HepG2 (cell line): ENCODE measurements around the gene METRN. TPM values are rescaled to one million over a fixed set of nuclear protein-coding genes. Genes with fewer than 3 reads are reported as not detected.

Source experiments
- ATAC-seq: fragments of 200-7000 bp; cut with Tn5 transposase; 3 replicates; pipeline ENCODE4 v1.9.1; 2020; ENCODE audit warnings: mild to moderate bottlenecking, moderate library complexity
- Bru-seq: library from RNA; stranded (reverse); fragments of 400-500 nt; gene quantifications from one replicate; lab custom pipeline; 2021; lab: Mats Ljungman, UMichigan
- BruChase-seq, 2 experiments: library from RNA; stranded (reverse); fragments of 400-500 nt; gene quantifications; one replicate each; lab custom pipeline; 2021; lab: Mats Ljungman, UMichigan
- BruUV-seq: library from RNA; stranded (reverse); fragments of 400-500 nt; replicated peaks from 2 replicates; lab custom pipeline; 2021; lab: Mats Ljungman, UMichigan
- CTCF ChIA-PET: fragments of 300-600 bp; formaldehyde crosslinking; extraction: SDS; loops from one replicate; lab custom pipeline; 2021; ENCODE audit warnings: low total read pairs, inconsistent platforms, low intra/inter-chr PET ratio; lab: Yijun Ruan, JAX
- POLR2A ChIA-PET: fragments of 350-600 bp; sonication (Branson Sonifier 250); formaldehyde crosslinking; loops from one replicate; lab custom pipeline; 2020; ENCODE audit warnings: antibody characterized with exemption, inconsistent platforms; lab: Yijun Ruan, JAX
- DNase-seq: peaks from one replicate; pipeline ENCODE4 v3.0.0-alpha.2; 2015; ENCODE audit warnings: low spot score
- FAIRE-seq: peaks from 3 replicates; lab custom pipeline; 2011; peaks lifted over from hg19 to GRCh38; lab: Jason Lieb, UNC
- H2AFZ ChIP-seq: one replicate; pipeline ENCODE4 v1.6.1; 2011; ENCODE audit warnings: low read length, inconsistent platforms
- H3K27ac ChIP-seq: fragments of 300-600 bp; 3 replicates; pipeline ENCODE4 v1.8.0; 2011; ENCODE audit warnings: mixed run types, mild to moderate bottlenecking, mixed read lengths, low read length, inconsistent platforms; ENCODE audit not compliant: insufficient read depth; ENCODE audit errors: extremely low read length
- H3K27me3 ChIP-seq, 2 experiments: fragments of 200-600 bp in 1 of 2; 2 replicates in 1 of 2; 3 replicates in 1 of 2; pipeline versions ENCODE4 v1.6.0 to v1.8.0; 2011; ENCODE audit warnings: low read length in 2 of 2, mild to moderate bottlenecking in 2 of 2, moderate library complexity in 2 of 2, inconsistent platforms in 1 of 2; ENCODE audit not compliant: insufficient read depth in 2 of 2, control insufficient read depth in 1 of 2
- H3K36me3 ChIP-seq, 2 experiments: fragments of 200-600 bp in 1 of 2; replicated peaks in 1 of 2; 2 replicates in 1 of 2; 3 replicates in 1 of 2; pipeline versions ENCODE4 v1.5.1 to v1.8.0; 2011; ENCODE audit warnings: low read length in 2 of 2, inconsistent platforms in 1 of 2; ENCODE audit not compliant: insufficient read depth in 2 of 2, control insufficient read depth in 1 of 2
- H3K4me1 ChIP-seq: 2 replicates; pipeline ENCODE4 v1.5.1; 2012; ENCODE audit warnings: low read length, inconsistent platforms; ENCODE audit not compliant: insufficient read depth
- H3K4me2 ChIP-seq: 2 replicates; pipeline ENCODE4 v1.6.0; 2011; ENCODE audit warnings: low read depth, low read length, inconsistent platforms
- H3K4me3 ChIP-seq, 3 experiments: fragments of 200-600 bp in 1 of 3; sonication (generic), shearing (Covaris generic) in 1 of 3; replicated peaks in 1 of 3; 2 replicates each; pipeline ENCODE4 v1.5.1; 2011 to 2016; ENCODE audit warnings: low read length in 3 of 3, inconsistent platforms in 2 of 3, low read depth in 2 of 3, mild to moderate bottlenecking in 2 of 3, control low read depth in 1 of 3, mixed read lengths in 1 of 3; ENCODE audit not compliant: insufficient read depth in 1 of 3
- H3K79me2 ChIP-seq: one replicate; pipeline ENCODE4 v1.6.1; 2011; ENCODE audit warnings: low read length, inconsistent platforms; ENCODE audit not compliant: insufficient read depth
- H3K9ac ChIP-seq: 2 replicates; pipeline ENCODE4 v1.6.0; 2011; ENCODE audit warnings: mild to moderate bottlenecking, low read depth, low read length, inconsistent platforms; ENCODE audit not compliant: insufficient read depth
- H3K9me3 ChIP-seq: 2 replicates; pipeline ENCODE4 v1.5.1; 2012; ENCODE audit warnings: mild to moderate bottlenecking, low read length
- H4K20me1 ChIP-seq: 2 replicates; pipeline ENCODE4 v1.6.0; 2011; ENCODE audit warnings: inconsistent platforms, mild to moderate bottlenecking, low read length, moderate library complexity; ENCODE audit not compliant: insufficient read depth
- CBX1 ChIP-seq: IDR thresholded peaks from one replicate; pipeline ENCODE4 v1.6.1; 2016; ENCODE audit warnings: antibody characterized with exemption, low read depth
- FOSL1 ChIP-seq: sonication (generic); formaldehyde crosslinking; IDR thresholded peaks from 2 replicates; pipeline ENCODE4 v1.9.0; 2021; ENCODE audit warnings: missing genetic modification reagents, borderline replicate concordance
- HNRNPH1 ChIP-seq: fragments of 200-400 bp; formaldehyde crosslinking; optimal IDR thresholded peaks from 2 replicates; pipeline ENCODE3; 2017; ENCODE audit warnings: mild to moderate bottlenecking, low read depth, low read length
- SP2 ChIP-seq: sonication (generic); formaldehyde crosslinking; IDR thresholded peaks from 2 replicates; pipeline ENCODE4 v1.5.1; 2020; ENCODE audit warnings: mild to moderate bottlenecking, missing genetic modification reagents
- TOE1 ChIP-seq: sonication (generic); formaldehyde crosslinking; IDR thresholded peaks from 2 replicates; pipeline ENCODE4 v1.4.0; 2020; ENCODE audit warnings: mild to moderate bottlenecking, missing genetic modification reagents
- ZNF564 ChIP-seq: sonication (generic); formaldehyde crosslinking; IDR thresholded peaks from 2 replicates; pipeline ENCODE4 v1.8.1; 2023; ENCODE audit warnings: mild to moderate bottlenecking, missing genetic modification reagents
- WGBS: methylation state at CpG from one replicate; pipeline ENCODE4 v1.1.6; 2017; ENCODE audit warnings: low lambda C conversion rate; 5-methylcytosine and 5-hydroxymethylcytosine counted together
- in situ Hi-C: cut with HindIII; loops from 2 replicates; pipeline ENCODE4 v1.10.0; 2017; ENCODE audit warnings: low pct_unique_long_range_greater_than_20kb; ENCODE audit not compliant: extremely low pct_ligation_motif_present
- intact Hi-C: fragments of 100-400 bp; cut with micrococcal nuclease; formaldehyde crosslinking; loops from one replicate; pipeline ENCODE4 v1.10.0; 2022; ENCODE audit not compliant: unreplicated experiment
- long read RNA-seq, 2 experiments: library from RNA in 1 of 2; library from polyadenylated mRNA in 1 of 2; stranded (forward) in 1 of 2; unstranded in 1 of 2; transcript quantifications; one replicate each; pipeline ENCODE4 v2.0.0, GENCODE V29; 2019 to 2022
- polyA minus RNA-seq, 3 experiments: library from RNA; depleted of rRNA, polyadenylated mRNA; stranded (reverse); fragments of >200 nt; gene quantifications; 2 replicates each; pipeline ENCODE4 v1.2.3, GENCODE V29; 2011; ENCODE audit warnings: low replicate concordance in 1 of 3
- polyA plus RNA-seq, 8 experiments: library from polyadenylated mRNA; depleted of rRNA in 3 of 8; stranded (reverse) in 7 of 8; unstranded in 1 of 8; fragments of >200 nt; fragmentation: Illumina TruSeq in 4 of 8; extraction: Trizol in 4 of 8; gene quantifications; 2 replicates each; pipeline versions ENCODE4 v1.2.1 to v1.2.3, GENCODE V29; 2011 to 2016; ENCODE audit warnings: low read depth in 4 of 8, missing spikeins in 1 of 8, mixed read lengths in 1 of 8; ENCODE audit not compliant: insufficient read depth in 1 of 8
- total RNA-seq, 5 experiments: library from RNA; depleted of rRNA; stranded (reverse); fragments of >200 nt; fragmentation: Illumina TruSeq; extraction: Trizol; gene quantifications; 2 replicates each; pipeline ENCODE4 v1.2.3, GENCODE V29; 2016; ENCODE audit warnings: low read depth in 1 of 5
- TF ChIP-seq, protein P1 (sequence below): IDR thresholded peaks from 2 replicates; pipeline ENCODE4 v1.4.0; 2020; ENCODE audit warnings: mild to moderate bottlenecking, missing genetic modification reagents
- TF ChIP-seq, protein P2 (sequence below): sonication (generic); formaldehyde crosslinking; IDR thresholded peaks from 2 replicates; pipeline ENCODE4 v1.8.1; 2023; ENCODE audit warnings: mild to moderate bottlenecking, moderate library complexity, missing genetic modification reagents
- TF ChIP-seq, protein P3 (sequence below): sonication (generic); formaldehyde crosslinking; IDR thresholded peaks from 2 replicates; pipeline ENCODE4 v1.5.1; 2020; ENCODE audit warnings: mild to moderate bottlenecking, missing genetic modification reagents, borderline replicate concordance

The METRN gene
- total RNA-seq (2016; rRNA removed; fragmentation: Illumina TruSeq; extraction: Trizol) (27.3 and 46.1 TPM in 2 replicates), polyA plus RNA-seq (2011; rRNA removed) (25.5 and 34.0 TPM in 2 replicates), polyA minus RNA-seq (2011; rRNA and poly(A)+ RNA removed; ENCODE audit: low replicate concordance) (4.1 and 35.6 TPM in 2 replicates), Bru-seq, nascent RNA (percentile 44 among the genes with signal in this experiment), BruChase-seq, experiment 1, labeled RNA remaining after a 6-hour chase (percentile 54 among the genes with signal in this experiment), BruChase-seq, experiment 2, labeled RNA remaining after a 2-hour chase (percentile 46 among the genes with signal in this experiment)
- 309 and 313 TPM in 2 replicates for total RNA-seq (2016; cell fraction: cytosol; rRNA removed; fragmentation: Illumina TruSeq; extraction: Trizol; ENCODE audit: low read depth)
- 32.7 and 50.4 TPM in 2 replicates for total RNA-seq (2016; cell fraction: insoluble cytoplasmic fraction; rRNA removed; fragmentation: Illumina TruSeq; extraction: Trizol)
- total RNA-seq (2016; cell fraction: membrane; rRNA removed; fragmentation: Illumina TruSeq; extraction: Trizol) = 215 and 243 TPM in 2 replicates
- 17.9 and 18.8 TPM in 2 replicates for total RNA-seq (2016; cell fraction: nucleus; rRNA removed; fragmentation: Illumina TruSeq; extraction: Trizol)
- polyA plus RNA-seq (2011; cell fraction: cytosol; rRNA removed) = 9.2 and 47.6 TPM in 2 replicates
- 25.3 and 25.6 TPM in 2 replicates for polyA plus RNA-seq (2011; cell fraction: nucleus; rRNA removed)
- 6.0 and 9.7 TPM in 2 replicates for polyA plus RNA-seq (2012)
- polyA plus RNA-seq (2016; cell fraction: cytosol; fragmentation: Illumina TruSeq; extraction: Trizol; ENCODE audit: low read depth) = 285 and 311 TPM in 2 replicates
- polyA plus RNA-seq (2016; cell fraction: insoluble cytoplasmic fraction; fragmentation: Illumina TruSeq; extraction: Trizol; ENCODE audit: low read depth) = 25.1 and 30.0 TPM in 2 replicates
- 167 and 188 TPM in 2 replicates for polyA plus RNA-seq (2016; cell fraction: membrane; fragmentation: Illumina TruSeq; extraction: Trizol; ENCODE audit: low read depth)
- 32.0 and 38.6 TPM in 2 replicates for polyA plus RNA-seq (2016; cell fraction: nucleus; fragmentation: Illumina TruSeq; extraction: Trizol; ENCODE audit: insufficient read depth, low read depth)
- 14.3 and 15.0 TPM in 2 replicates for polyA minus RNA-seq (2011; cell fraction: cytosol; rRNA and poly(A)+ RNA removed)
- polyA minus RNA-seq (2011; cell fraction: nucleus; rRNA and poly(A)+ RNA removed) = 4.4 and 4.6 TPM in 2 replicates
- long read RNA-seq, experiment 1, partial matches to known transcripts = 7 of 14 reads
- long read RNA-seq, experiment 1, other reads (novel, unspliced or antisense) = 3 of 14 reads
- long read RNA-seq, experiment 2, transcript METRN-201 (3 exons, 915 nt) = minor isoform, 20 of 154 reads
- long read RNA-seq, experiment 2, transcript METRN-204 (4 exons, 3,325 nt) = major isoform, 94 of 154 reads
- long read RNA-seq, experiment 2, partial matches to known transcripts = 23 of 154 reads
- long read RNA-seq, experiment 2, other reads (novel, unspliced or antisense) = 15 of 154 reads

DNA sequence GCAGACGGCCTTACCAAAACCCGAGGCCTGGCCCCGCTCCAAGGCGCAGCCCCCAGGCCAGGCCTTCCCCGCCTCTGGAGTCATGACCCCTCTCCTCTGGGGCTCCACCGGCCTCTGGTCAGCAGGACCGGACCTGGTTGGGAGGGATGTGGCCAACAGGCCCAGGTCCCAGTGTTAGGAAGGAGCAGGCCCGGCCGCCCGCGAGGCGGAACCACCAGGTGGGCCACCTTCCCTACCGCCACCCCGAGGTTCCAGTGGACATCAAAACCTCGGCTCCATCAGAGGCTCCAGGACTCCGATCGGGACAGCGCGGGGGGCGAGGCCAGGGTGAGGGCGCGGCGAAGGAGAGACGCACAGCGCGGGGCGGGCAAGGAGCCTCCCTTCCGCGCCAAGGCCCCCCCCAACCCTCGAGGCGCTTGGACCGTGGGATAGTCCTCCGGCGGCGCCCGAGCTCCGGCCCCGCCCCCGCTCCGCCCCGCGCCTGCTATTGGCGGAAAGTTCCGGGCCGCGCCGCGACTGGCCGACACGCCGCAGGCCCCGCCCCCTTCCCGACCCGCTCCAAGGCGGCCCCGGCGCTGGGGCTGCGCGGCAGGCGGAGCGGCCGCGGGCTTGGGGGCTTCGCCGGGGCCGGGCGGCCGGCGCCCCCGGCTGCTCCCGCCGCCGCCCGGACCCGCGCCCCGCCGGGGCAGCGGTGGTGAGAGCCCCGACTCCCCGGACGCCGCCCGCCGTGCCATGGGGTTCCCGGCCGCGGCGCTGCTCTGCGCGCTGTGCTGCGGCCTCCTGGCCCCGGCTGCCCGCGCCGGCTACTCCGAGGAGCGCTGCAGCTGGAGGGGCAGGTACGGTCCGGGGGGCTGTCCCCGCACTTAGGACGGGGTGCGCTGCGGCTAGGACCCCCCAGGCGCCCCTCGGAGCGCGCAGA lies at the start of gene METRN:
METRN (plus strand) TSS at position 561 of the 919 bp plus-strand sequence; CDS start at position 733, 172 bp downstream.
- WGBS = 58% methylated on average over 4 of the region's 108 CpGs
- H3K27me3 ChIP-seq = peaks cover 0 to 16% of the 10 kb centered on the region in 2 experiments; a peak in 3 of 5 replicates
- in situ Hi-C loops = loop anchor here (5.0 kb wide), 1 partner anchor 72 kb away; the partner anchor contains the start of genes CHTF18 and RPUSD1
- H3K4me2 ChIP-seq = peak within 1 kb of the TSS; percentile 92
- ATAC-seq (peak; percentile 54), FAIRE-seq (no peak), DNase-seq (peak; percentile 61)
- H3K27ac ChIP-seq = peak within 1 kb of the TSS; percentile 45
- no TSS peak for BruUV-seq
- ChIA-PET POLR2A (interaction anchor here (1.0 to 2.4 kb wide), 9 partner anchors 13 to 73 kb away, joined by 3 to 12 read pairs (median 3); partner anchors contain the start of genes CHTF18, CIAO3, HAGHL and MSLN), CTCF (no interaction called here)
- H4K20me1 ChIP-seq = peaks cover 5% of the 10 kb centered on the region
- H2AFZ ChIP-seq = no peak within 1 kb of the TSS
- intact Hi-C loops = no loop called here
- H3K4me1 ChIP-seq = peaks cover 45% of the 10 kb centered on the region
- H3K79me2 ChIP-seq = peaks cover 3% of the 10 kb centered on the region
- peak within 1 kb of the TSS; percentile 54 for H3K9ac ChIP-seq
- H3K36me3 ChIP-seq = no peaks in the 10 kb centered on the region
- H3K9me3 ChIP-seq = no peaks in the 10 kb centered on the region
- H3K4me3 ChIP-seq = peak within 1 kb of the TSS; percentile 58 to 77 (median 66); a peak in 5 of 6 replicates
- TF ChIP-seq HNRNPH1 (no peak), FOSL1 (no peak), SP2 (peak; percentile 72), TOE1 (CRISPR knock-in tag) (no peak), CBX1 (no peak), ZNF564 (CRISPR knock-in tag) (0 out of 2 replicates have a peak, but pooled peaks have one; percentile 48)
- TF ChIP-seq, protein P1, sequence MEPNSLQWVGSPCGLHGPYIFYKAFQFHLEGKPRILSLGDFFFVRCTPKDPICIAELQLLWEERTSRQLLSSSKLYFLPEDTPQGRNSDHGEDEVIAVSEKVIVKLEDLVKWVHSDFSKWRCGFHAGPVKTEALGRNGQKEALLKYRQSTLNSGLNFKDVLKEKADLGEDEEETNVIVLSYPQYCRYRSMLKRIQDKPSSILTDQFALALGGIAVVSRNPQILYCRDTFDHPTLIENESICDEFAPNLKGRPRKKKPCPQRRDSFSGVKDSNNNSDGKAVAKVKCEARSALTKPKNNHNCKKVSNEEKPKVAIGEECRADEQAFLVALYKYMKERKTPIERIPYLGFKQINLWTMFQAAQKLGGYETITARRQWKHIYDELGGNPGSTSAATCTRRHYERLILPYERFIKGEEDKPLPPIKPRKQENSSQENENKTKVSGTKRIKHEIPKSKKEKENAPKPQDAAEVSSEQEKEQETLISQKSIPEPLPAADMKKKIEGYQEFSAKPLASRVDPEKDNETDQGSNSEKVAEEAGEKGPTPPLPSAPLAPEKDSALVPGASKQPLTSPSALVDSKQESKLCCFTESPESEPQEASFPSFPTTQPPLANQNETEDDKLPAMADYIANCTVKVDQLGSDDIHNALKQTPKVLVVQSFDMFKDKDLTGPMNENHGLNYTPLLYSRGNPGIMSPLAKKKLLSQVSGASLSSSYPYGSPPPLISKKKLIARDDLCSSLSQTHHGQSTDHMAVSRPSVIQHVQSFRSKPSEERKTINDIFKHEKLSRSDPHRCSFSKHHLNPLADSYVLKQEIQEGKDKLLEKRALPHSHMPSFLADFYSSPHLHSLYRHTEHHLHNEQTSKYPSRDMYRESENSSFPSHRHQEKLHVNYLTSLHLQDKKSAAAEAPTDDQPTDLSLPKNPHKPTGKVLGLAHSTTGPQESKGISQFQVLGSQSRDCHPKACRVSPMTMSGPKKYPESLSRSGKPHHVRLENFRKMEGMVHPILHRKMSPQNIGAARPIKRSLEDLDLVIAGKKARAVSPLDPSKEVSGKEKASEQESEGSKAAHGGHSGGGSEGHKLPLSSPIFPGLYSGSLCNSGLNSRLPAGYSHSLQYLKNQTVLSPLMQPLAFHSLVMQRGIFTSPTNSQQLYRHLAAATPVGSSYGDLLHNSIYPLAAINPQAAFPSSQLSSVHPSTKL (CRISPR knock-in tag) = no peak
- TF ChIP-seq, protein P2, sequence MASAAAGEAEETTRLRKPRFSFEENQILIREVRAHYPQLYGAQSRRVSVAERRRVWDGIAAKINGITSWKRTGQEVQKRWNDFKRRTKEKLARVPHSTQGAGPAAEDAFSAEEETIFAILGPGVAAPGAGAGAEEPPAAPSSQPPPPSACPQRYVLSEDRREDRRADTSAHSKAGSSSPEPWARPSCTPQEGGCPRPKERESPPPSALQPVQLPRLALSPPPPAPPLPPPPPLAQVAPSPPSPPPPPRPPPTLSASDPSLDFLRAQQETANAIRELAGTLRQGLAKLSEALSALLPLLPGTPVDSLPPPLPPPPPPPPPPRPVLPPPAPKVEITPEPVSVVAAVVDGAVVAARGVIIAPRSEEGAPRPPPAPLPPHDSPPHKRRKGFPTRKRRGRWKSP = peak; percentile 48; the same call in 1 of the 2 replicates
- TF ChIP-seq, protein P3, sequence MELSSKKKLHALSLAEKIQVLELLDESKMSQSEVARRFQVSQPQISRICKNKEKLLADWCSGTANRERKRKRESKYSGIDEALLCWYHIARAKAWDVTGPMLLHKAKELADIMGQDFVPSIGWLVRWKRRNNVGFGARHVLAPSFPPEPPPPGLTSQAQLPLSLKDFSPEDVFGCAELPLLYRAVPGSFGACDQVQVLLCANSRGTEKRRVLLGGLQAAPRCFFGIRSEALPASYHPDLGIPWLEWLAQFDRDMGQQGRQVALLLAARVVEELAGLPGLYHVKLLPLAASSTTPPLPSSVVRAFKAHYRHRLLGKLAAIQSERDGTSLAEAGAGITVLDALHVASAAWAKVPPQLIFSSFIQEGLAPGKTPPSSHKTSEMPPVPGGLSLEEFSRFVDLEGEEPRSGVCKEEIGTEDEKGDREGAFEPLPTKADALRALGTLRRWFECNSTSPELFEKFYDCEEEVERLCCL (CRISPR knock-in tag) = no peak
